Liver (tissue), 9 donors: ENCODE data around the gene NUDT1. TPM values are rescaled to one million over a fixed set of nuclear protein-coding genes. Genes with fewer than 3 reads are reported as not detected.

Experiments used
- DNase-seq: peaks from one replicate; pipeline ENCODE4 v3.0.0-alpha.2; 2017; ENCODE audit warnings: low spot score
- H3K27ac ChIP-seq, 2 donors: one replicate each; pipeline ENCODE4 v1.7.0; 2013; ENCODE audit warnings: inconsistent platforms in 2 of 2, low read length in 2 of 2, control low read depth in 1 of 2, low read depth in 1 of 2, mild to moderate bottlenecking in 1 of 2
- H3K27me3 ChIP-seq, 4 donors: one replicate each; pipeline versions ENCODE4 v1.6.1 to v1.7.0; 2013; ENCODE audit warnings: low read length in 3 of 4, inconsistent platforms in 1 of 4, mild to moderate bottlenecking in 1 of 4, moderate library complexity in 1 of 4; ENCODE audit not compliant: control insufficient read depth in 4 of 4, insufficient read depth in 4 of 4
- H3K36me3 ChIP-seq, 4 donors: one replicate each; pipeline versions ENCODE4 v1.6.1 to v1.7.0; 2013; ENCODE audit warnings: low read length in 3 of 4, mild to moderate bottlenecking in 3 of 4, low read depth in 1 of 4, moderate library complexity in 1 of 4; ENCODE audit not compliant: control insufficient read depth in 4 of 4, insufficient read depth in 3 of 4
- H3K4me1 ChIP-seq, 4 donors: one replicate each; pipeline versions ENCODE4 v1.6.1 to v1.7.0; 2013; ENCODE audit warnings: low read length in 3 of 4, mild to moderate bottlenecking in 3 of 4, moderate library complexity in 1 of 4; ENCODE audit not compliant: control insufficient read depth in 4 of 4, insufficient read depth in 4 of 4
- H3K4me3 ChIP-seq, 3 donors: one replicate each; pipeline versions ENCODE4 v1.6.1 to v1.7.0; 2013; ENCODE audit warnings: low read length in 3 of 3, control low read depth in 1 of 3, low read depth in 1 of 3, mild to moderate bottlenecking in 1 of 3
- H3K9ac ChIP-seq, 2 donors: one replicate each; pipeline ENCODE4 v1.7.0; 2013; ENCODE audit warnings: low read length in 2 of 2, mild to moderate bottlenecking in 2 of 2, moderate library complexity in 2 of 2, control low read depth in 1 of 2, low read depth in 1 of 2
- H3K9me3 ChIP-seq, 4 donors: one replicate each; pipeline versions ENCODE4 v1.6.1 to v1.7.0; 2013; ENCODE audit warnings: low read length in 3 of 4; ENCODE audit not compliant: control insufficient read depth in 4 of 4
- EGR1 ChIP-seq, 2 donors: IDR thresholded peaks; 2 replicates each; pipeline ENCODE4 v1.6.1; 2016 to 2018; ENCODE audit warnings: antibody characterized with exemption in 2 of 2, low read depth in 2 of 2
- HNF4A ChIP-seq, 2 donors: conservative IDR thresholded peaks; 2 replicates each; pipeline ENCODE4 v1.6.1; 2016; ENCODE audit warnings: antibody characterized with exemption in 2 of 2, mild to moderate bottlenecking in 2 of 2
- HNF4G ChIP-seq: IDR thresholded peaks from 2 replicates; pipeline ENCODE4 v1.6.1; 2016; ENCODE audit warnings: antibody characterized with exemption
- NR2F2 ChIP-seq: IDR thresholded peaks from 2 replicates; pipeline ENCODE4 v1.6.1; 2016; ENCODE audit warnings: antibody characterized with exemption
- TAF1 ChIP-seq: conservative IDR thresholded peaks from 2 replicates; pipeline ENCODE4 v1.6.1; 2016; ENCODE audit warnings: antibody characterized with exemption, mild to moderate bottlenecking
- WGBS: extraction: QIAGEN DNeasy Blood & Tissue Kit; methylation state at CpG from one replicate; pipeline ENCODE4 v1.1.7; 2013; 5-methylcytosine and 5-hydroxymethylcytosine counted together
- polyA plus RNA-seq, 2 donors: library from polyadenylated mRNA; stranded (reverse) in 1 of 2; unstranded in 1 of 2; fragments of 200-250 nt in 1 of 2; fragments of >200 nt in 1 of 2; fragmentation: Nextera tagmentation in 1 of 2; extraction: Ambion mirVana in 1 of 2; gene quantifications; one replicate each; pipeline versions ENCODE4 v1.2.1 to v1.2.3, GENCODE V29; 2013 to 2015
- total RNA-seq, 2 donors: library from RNA; depleted of rRNA; stranded (reverse); fragments of >200 nt; gene quantifications; one replicate each; pipeline ENCODE4 v1.2.3, GENCODE V29; 2014
- TF ChIP-seq, protein P1 (sequence below): IDR thresholded peaks from 2 replicates; pipeline ENCODE4 v1.6.1; 2016; ENCODE audit warnings: antibody characterized with exemption, mild to moderate bottlenecking
- TF ChIP-seq, protein P2 (sequence below): IDR thresholded peaks from 2 replicates; pipeline ENCODE4 v1.6.1; 2016; ENCODE audit warnings: antibody characterized with exemption
- TF ChIP-seq, protein P3 (sequence below): IDR thresholded peaks from 2 replicates; pipeline ENCODE4 v1.6.1; 2016; ENCODE audit warnings: antibody characterized with exemption
- TF ChIP-seq, protein P4 (sequence below): fragments of 150-350 bp; IDR thresholded peaks from 2 replicates; pipeline ENCODE4 v1.5.1; 2017; ENCODE audit warnings: improper control_type of control experiment, low read depth, low read length; ENCODE audit not compliant: missing input control
- TF ChIP-seq, protein P5 (sequence below): IDR thresholded peaks from 2 replicates; pipeline ENCODE4 v1.6.1; 2016; ENCODE audit warnings: antibody characterized with exemption
- donor health status: healthy.
- donor health status: healthy.
- donor health status: healthy.
- donor health status: healthy.
- donor health status: healthy.

NUDT1 gene
- total and polyA plus RNA-seq, 4 donors: 1.0 to 22.3 (median 3.1) TPM

DNA sequence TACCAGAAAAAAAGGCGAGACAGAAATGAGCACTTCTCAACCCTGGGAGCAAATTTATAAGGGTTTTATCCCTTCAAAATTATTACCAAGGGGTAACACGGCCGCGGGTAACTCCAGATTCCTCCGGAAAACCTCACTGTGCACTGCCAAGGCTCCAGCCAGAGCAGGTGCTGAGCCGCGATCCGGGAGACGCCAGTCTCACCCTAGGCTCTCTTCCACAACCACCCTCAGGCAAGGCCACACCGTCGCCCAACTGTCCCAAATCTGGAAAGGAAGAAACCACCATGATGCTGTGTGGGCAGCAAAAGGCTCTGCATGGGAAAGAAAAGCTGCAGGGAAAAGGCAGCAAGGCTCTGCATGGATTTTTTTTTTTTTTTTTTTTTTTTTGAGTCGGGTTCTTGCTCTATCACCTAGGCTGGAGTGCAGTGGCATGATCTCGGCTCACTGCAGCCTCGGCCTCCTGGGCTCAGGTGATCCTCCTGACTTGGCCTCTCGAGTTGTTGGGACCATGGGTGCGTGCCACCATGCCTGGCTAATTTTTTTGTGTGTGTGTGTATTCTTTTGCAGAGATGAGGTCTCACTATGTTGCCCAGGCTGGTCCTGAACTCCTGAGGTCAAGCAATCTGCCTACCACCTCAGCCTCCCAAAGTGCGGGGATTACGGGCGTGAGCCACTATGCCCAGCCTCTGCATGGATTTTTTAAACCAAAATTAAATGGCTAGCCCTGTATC is 48.3 kb upstream of the NUDT1 start (continued):
- TF ChIP-seq, protein P1, sequence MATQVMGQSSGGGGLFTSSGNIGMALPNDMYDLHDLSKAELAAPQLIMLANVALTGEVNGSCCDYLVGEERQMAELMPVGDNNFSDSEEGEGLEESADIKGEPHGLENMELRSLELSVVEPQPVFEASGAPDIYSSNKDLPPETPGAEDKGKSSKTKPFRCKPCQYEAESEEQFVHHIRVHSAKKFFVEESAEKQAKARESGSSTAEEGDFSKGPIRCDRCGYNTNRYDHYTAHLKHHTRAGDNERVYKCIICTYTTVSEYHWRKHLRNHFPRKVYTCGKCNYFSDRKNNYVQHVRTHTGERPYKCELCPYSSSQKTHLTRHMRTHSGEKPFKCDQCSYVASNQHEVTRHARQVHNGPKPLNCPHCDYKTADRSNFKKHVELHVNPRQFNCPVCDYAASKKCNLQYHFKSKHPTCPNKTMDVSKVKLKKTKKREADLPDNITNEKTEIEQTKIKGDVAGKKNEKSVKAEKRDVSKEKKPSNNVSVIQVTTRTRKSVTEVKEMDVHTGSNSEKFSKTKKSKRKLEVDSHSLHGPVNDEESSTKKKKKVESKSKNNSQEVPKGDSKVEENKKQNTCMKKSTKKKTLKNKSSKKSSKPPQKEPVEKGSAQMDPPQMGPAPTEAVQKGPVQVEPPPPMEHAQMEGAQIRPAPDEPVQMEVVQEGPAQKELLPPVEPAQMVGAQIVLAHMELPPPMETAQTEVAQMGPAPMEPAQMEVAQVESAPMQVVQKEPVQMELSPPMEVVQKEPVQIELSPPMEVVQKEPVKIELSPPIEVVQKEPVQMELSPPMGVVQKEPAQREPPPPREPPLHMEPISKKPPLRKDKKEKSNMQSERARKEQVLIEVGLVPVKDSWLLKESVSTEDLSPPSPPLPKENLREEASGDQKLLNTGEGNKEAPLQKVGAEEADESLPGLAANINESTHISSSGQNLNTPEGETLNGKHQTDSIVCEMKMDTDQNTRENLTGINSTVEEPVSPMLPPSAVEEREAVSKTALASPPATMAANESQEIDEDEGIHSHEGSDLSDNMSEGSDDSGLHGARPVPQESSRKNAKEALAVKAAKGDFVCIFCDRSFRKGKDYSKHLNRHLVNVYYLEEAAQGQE: no peak
- TF ChIP-seq, protein P2, sequence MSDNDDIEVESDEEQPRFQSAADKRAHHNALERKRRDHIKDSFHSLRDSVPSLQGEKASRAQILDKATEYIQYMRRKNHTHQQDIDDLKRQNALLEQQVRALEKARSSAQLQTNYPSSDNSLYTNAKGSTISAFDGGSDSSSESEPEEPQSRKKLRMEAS: no peak
- TF ChIP-seq TAF1 (no peak), HNF4A (conservative IDR thresholded peaks at IDR 0.05) (no peak)

DNA sequence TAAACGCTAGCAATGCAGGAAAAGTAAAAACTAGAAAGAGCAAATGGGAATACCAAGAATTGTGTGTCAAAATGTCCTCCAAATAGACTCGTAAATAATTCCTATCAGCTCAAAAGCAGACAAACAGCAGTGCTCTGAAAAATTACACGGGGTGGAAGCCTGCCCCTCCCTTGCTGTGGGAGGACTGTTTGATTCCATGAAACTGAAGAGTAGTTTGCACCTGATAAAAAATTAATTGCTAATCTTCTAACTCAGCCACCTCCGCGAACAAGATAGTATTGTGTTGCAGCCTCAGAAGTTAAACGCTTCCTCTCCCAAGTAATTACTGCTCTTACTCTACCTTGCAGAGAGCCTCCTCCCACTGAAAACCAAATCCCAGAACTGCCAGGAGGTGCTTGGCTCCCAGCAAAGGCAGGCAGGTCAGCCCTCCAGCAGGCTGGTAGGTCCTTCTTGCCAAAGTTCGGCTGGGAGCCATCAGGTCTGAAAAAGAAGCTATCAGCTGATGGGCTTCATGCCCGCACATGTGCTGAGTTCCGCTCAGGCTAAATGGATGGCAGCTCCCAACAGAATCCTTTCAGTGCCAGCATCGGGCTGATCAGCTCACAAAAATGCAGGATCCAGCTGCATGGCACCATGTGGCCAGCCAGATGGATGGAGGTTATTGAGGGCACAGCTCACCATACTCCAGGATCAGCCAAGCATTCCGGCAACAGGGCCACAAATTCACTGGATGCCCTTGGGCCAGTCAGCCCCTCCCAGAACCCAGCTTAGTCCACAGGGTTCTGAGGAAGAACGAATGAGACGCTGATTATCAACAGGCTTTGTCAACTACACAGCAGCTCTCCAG is 46.4 kb upstream of the NUDT1 start:
- Histone ChIP-seq H3K36me3 (peaks cover 4 to 12% (median 5%) of the 10 kb centered on the region in 4 donors), H3K4me1 (no peaks in the 10 kb centered on the region), H3K27ac (no peak overlapping the region), H3K27me3 (no peaks in the 10 kb centered on the region), H3K4me3 (no peak overlapping the region), H3K9ac (no peak overlapping the region), H3K9me3 (peaks cover 0 to 5% (median 3%) of the 10 kb centered on the region in 4 donors)
- no peak for DNase-seq
- no peak for TF ChIP-seq HNF4A (conservative IDR thresholded peaks at IDR 0.05)
- TF ChIP-seq HNF4G: no peak
- TF ChIP-seq, protein P3, sequence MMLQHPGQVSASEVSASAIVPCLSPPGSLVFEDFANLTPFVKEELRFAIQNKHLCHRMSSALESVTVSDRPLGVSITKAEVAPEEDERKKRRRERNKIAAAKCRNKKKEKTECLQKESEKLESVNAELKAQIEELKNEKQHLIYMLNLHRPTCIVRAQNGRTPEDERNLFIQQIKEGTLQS: no peak
- TF ChIP-seq, protein P4, sequence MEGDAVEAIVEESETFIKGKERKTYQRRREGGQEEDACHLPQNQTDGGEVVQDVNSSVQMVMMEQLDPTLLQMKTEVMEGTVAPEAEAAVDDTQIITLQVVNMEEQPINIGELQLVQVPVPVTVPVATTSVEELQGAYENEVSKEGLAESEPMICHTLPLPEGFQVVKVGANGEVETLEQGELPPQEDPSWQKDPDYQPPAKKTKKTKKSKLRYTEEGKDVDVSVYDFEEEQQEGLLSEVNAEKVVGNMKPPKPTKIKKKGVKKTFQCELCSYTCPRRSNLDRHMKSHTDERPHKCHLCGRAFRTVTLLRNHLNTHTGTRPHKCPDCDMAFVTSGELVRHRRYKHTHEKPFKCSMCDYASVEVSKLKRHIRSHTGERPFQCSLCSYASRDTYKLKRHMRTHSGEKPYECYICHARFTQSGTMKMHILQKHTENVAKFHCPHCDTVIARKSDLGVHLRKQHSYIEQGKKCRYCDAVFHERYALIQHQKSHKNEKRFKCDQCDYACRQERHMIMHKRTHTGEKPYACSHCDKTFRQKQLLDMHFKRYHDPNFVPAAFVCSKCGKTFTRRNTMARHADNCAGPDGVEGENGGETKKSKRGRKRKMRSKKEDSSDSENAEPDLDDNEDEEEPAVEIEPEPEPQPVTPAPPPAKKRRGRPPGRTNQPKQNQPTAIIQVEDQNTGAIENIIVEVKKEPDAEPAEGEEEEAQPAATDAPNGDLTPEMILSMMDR: no peak
- TF ChIP-seq, protein P5, sequence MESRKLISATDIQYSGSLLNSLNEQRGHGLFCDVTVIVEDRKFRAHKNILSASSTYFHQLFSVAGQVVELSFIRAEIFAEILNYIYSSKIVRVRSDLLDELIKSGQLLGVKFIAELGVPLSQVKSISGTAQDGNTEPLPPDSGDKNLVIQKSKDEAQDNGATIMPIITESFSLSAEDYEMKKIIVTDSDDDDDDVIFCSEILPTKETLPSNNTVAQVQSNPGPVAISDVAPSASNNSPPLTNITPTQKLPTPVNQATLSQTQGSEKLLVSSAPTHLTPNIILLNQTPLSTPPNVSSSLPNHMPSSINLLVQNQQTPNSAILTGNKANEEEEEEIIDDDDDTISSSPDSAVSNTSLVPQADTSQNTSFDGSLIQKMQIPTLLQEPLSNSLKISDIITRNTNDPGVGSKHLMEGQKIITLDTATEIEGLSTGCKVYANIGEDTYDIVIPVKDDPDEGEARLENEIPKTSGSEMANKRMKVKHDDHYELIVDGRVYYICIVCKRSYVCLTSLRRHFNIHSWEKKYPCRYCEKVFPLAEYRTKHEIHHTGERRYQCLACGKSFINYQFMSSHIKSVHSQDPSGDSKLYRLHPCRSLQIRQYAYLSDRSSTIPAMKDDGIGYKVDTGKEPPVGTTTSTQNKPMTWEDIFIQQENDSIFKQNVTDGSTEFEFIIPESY: no peak
- TF ChIP-seq NR2F2: no peak
- TF ChIP-seq EGR1 (IDR thresholded peaks at IDR 0.05; ENCODE audit: low read depth in 2 of 2): no peak
- 97% methylated on average over 13 of the region's 13 CpGs for WGBS
